Brain microvascular endothelial cell (primary cell): ENCODE data around the gene SNAPC4.

ENCODE experiments used
- DNase-seq: peaks from one replicate; pipeline ENCODE4 v3.0.0-alpha.2; 2020
- H3K27ac ChIP-seq: fragments of 250-450 bp; sonication (Bioruptor Pico); 2 replicates; pipeline ENCODE4 v1.5.1; 2020; ENCODE audit warnings: mild to moderate bottlenecking, moderate library complexity
- H3K27me3 ChIP-seq: fragments of 250-450 bp; sonication (Bioruptor Pico); replicated peaks from 2 replicates; pipeline ENCODE4 v1.5.1; 2020; ENCODE audit warnings: mild to moderate bottlenecking
- H3K36me3 ChIP-seq: fragments of 250-450 bp; sonication (Bioruptor Pico); replicated peaks from 2 replicates; pipeline ENCODE4 v1.5.1; 2020; ENCODE audit warnings: mild to moderate bottlenecking
- H3K4me3 ChIP-seq: 2 replicates; pipeline ENCODE4 v1.5.1; 2011; ENCODE audit warnings: low read depth, mild to moderate bottlenecking, control low read depth, low read length, moderate library complexity
- in situ Hi-C: cut with HindIII; loops from 2 replicates; pipeline ENCODE4 v1.10.0; 2017; ENCODE audit warnings: low sequenced_read_pairs, low pct_ligation_motif_present
- TF ChIP-seq, protein P1 (sequence below): IDR thresholded peaks from 2 replicates; pipeline ENCODE4 v1.5.1; 2011; ENCODE audit warnings: low read depth, mild to moderate bottlenecking, moderate library complexity, low read length, control low read depth, inconsistent platforms; ENCODE audit errors: missing control alignments

Gene SNAPC4

DNA sequence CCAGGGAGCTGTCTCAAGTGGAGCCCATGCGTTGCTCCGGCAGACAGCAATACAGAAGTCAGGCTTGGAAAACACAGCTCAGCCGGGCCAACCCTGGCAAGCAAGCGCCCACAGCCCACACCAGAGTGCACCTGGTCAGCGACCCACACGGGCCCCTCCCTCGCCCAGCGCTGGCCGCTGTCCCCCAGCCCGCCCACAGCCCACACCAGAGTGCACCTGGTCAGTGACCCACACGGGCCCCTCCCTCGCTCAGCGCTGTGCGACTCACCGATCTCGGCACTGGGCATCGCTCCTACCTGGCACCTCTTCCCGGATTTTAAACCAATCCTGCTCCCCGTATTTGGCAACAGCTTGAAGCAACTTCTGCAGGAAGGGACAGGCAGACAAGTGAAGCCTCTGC, 12.8 kb downstream of the SNAPC4 start:
- TF ChIP-seq, protein P1, sequence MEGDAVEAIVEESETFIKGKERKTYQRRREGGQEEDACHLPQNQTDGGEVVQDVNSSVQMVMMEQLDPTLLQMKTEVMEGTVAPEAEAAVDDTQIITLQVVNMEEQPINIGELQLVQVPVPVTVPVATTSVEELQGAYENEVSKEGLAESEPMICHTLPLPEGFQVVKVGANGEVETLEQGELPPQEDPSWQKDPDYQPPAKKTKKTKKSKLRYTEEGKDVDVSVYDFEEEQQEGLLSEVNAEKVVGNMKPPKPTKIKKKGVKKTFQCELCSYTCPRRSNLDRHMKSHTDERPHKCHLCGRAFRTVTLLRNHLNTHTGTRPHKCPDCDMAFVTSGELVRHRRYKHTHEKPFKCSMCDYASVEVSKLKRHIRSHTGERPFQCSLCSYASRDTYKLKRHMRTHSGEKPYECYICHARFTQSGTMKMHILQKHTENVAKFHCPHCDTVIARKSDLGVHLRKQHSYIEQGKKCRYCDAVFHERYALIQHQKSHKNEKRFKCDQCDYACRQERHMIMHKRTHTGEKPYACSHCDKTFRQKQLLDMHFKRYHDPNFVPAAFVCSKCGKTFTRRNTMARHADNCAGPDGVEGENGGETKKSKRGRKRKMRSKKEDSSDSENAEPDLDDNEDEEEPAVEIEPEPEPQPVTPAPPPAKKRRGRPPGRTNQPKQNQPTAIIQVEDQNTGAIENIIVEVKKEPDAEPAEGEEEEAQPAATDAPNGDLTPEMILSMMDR, result no peak
- Histone ChIP-seq H3K27ac (no peak overlapping the region), H3K36me3 (peaks cover 80% of the 10 kb centered on the region), H3K4me3 (no peak overlapping the region), H3K27me3 (no peaks in the 10 kb centered on the region)
- DNase-seq, result no peak
- in situ Hi-C loops, result no loop called here

GRCh38 chr9:136386018-136386417, 14.0 kb downstream of the SNAPC4 start:
- Histone ChIP-seq H3K36me3 (peaks cover 80% of the 10 kb centered on the region), H3K4me3 (no peak overlapping the region), H3K27me3 (no peaks in the 10 kb centered on the region), H3K27ac (no peak overlapping the region)
- DNase-seq, result no peak
- in situ Hi-C loops, result no loop called here
- TF ChIP-seq, protein P1, result no peak

DNA sequence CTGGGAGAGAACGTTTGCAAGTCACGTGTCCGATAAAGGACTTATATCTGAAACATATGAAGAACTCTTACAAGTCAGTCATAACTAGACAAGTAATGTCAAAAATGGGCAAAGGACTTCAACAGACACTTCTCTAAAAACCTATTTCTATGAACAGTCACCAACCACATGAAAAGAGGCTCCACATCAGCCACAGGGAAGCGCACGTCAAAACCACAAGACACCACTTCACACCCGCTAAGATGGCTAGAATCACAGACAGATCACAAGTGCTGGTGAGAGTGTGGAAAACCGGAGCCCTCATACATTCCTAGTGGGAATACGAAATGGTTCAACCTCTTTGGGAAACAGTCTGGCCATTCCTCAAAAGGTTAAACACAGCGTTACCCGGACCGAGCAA, 15.0 kb downstream of the SNAPC4 start:
- Histone ChIP-seq H3K27me3 (no peaks in the 10 kb centered on the region), H3K36me3 (peaks cover 85% of the 10 kb centered on the region), H3K27ac (no peak overlapping the region), H3K4me3 (no peak overlapping the region)
- in situ Hi-C loops, result no loop called here
- DNase-seq, result no peak
- TF ChIP-seq, protein P1, result no peak

GRCh38 chr9:136383436-136383835, 16.5 kb downstream of the SNAPC4 start:
- DNase-seq, result no peak
- no peak overlapping the region for H3K27ac ChIP-seq
- no peak overlapping the region for H3K4me3 ChIP-seq
- TF ChIP-seq, protein P1, result no peak
- H3K36me3 ChIP-seq, result peaks cover 84% of the 10 kb centered on the region
- no peaks in the 10 kb centered on the region for H3K27me3 ChIP-seq
- in situ Hi-C loops, result no loop called here

DNA sequence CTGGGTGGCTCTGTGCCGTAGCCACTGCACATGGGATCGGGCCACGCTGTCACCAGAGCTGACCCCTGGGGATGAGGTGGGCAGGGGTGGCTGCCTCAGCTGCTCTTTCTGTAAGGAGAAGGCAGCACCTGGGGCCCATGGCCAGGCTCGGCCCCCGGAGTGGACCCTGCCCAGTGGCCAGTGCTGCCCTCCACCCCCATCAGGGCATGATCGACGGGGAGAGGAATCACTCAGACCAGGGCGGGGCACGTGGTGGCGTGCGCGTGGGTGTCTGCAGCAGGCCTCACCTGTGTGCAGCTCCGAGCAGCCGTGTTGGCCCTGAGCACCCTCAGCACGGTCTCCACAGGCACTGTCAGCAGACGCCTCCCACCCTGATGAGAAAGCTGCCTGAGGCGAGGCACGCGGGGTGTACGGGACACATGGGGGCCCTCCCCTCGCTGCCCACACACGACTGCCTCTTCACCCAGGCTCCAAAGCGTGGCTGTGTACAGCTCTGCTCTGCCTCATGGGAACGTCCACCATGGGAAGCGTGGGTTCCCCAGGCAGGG, 17.9 kb downstream of the SNAPC4 start:
- Histone ChIP-seq H3K4me3 (no peak overlapping the region), H3K36me3 (peaks cover 77% of the 10 kb centered on the region), H3K27me3 (no peaks in the 10 kb centered on the region), H3K27ac (no peak overlapping the region)
- TF ChIP-seq, protein P1, result no peak
- no peak for DNase-seq
- in situ Hi-C loops, result no loop called here

DNA sequence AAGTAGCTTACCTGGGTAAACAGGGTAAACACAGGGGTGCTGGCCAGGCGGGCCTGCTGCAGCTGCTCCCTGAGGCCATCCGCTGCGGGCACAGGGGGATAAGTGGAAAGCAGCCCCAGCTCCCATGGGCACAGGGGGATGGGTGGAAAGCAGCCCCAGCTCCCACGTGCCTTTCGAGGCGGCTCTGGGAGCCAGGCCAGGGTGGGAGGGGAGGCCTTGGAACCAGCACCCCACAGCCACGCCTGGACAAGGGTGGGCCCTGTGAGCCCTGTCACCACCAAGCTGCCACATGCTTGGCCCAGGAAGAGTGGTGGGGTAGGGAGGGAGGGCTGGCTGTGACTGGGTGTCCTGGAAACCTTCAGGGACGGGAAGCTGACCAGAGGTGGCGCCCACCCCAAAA, 18.7 kb downstream of the SNAPC4 start:
- DNase-seq, result no peak
- Histone ChIP-seq H3K27ac (no peak overlapping the region), H3K27me3 (no peaks in the 10 kb centered on the region), H3K36me3 (peaks cover 71% of the 10 kb centered on the region), H3K4me3 (no peak overlapping the region)
- TF ChIP-seq, protein P1, result no peak
- in situ Hi-C loops, result no loop called here
